K562 (cell line): Measurements from ENCODE around the gene TEX14. TPM values are rescaled to one million over a fixed set of nuclear protein-coding genes. Genes with fewer than 3 reads are reported as not detected.

ENCODE experiments used
- ATF1 ChIP-seq, 2 experiments: fragments of 450-650 bp in 1 of 2; IDR thresholded peaks; 2 replicates each; pipeline ENCODE4 v1.6.1; 2016; ENCODE audit warnings: missing compliant biosample characterization in 1 of 2, missing genetic modification characterization in 1 of 2
- HEY1 ChIP-seq: fragments of 250-450 bp; sonication (Bioruptor Pico); IDR thresholded peaks from 2 replicates; pipeline ENCODE4 v1.5.0; 2020; ENCODE audit warnings: mild to moderate bottlenecking, moderate library complexity, borderline replicate concordance
- LARP7 ChIP-seq: fragments of 450-650 bp; IDR thresholded peaks from 2 replicates; pipeline ENCODE4 v1.6.1; 2016
- MCM5 ChIP-seq: fragments of 450-650 bp; IDR thresholded peaks from 2 replicates; pipeline ENCODE4 v1.6.1; 2016; ENCODE audit warnings: low read depth
- NR2F6 ChIP-seq: fragments of 450-650 bp; formaldehyde crosslinking; IDR thresholded peaks from 2 replicates; pipeline ENCODE4 v1.4.0; 2020; ENCODE audit warnings: mild to moderate bottlenecking
- RBM22 ChIP-seq: fragments of 200-400 bp; formaldehyde crosslinking; IDR thresholded peaks from 2 replicates; pipeline ENCODE4 v1.6.1; 2018; ENCODE audit warnings: low read length, low read depth; ENCODE audit not compliant: poor library complexity, severe bottlenecking
- RREB1 ChIP-seq: fragments of 250-450 bp; sonication (Bioruptor Pico); IDR thresholded peaks from 2 replicates; pipeline ENCODE4 v1.4.0; 2020
- SIN3B ChIP-seq: fragments of 450-650 bp; IDR thresholded peaks from 2 replicates; pipeline ENCODE4 v1.6.1; 2017; ENCODE audit warnings: low read depth, mild to moderate bottlenecking, moderate library complexity
- XRCC3 ChIP-seq: fragments of 450-650 bp; IDR thresholded peaks from 2 replicates; pipeline ENCODE4 v1.6.1; 2017; ENCODE audit warnings: mild to moderate bottlenecking, moderate library complexity
- ZBTB26 ChIP-seq: fragments of 450-650 bp; formaldehyde crosslinking; IDR thresholded peaks from 2 replicates; pipeline ENCODE4 v1.4.0; 2022; ENCODE audit warnings: missing genetic modification characterization
- ZBTB33 ChIP-seq: sonication (generic); formaldehyde crosslinking; IDR thresholded peaks from 2 replicates; pipeline ENCODE4 v1.8.1; 2023; ENCODE audit warnings: mild to moderate bottlenecking, missing genetic modification reagents
- ZBTB5 ChIP-seq: fragments of 450-650 bp; IDR thresholded peaks from 2 replicates; pipeline ENCODE4 v1.6.1; 2017; ENCODE audit warnings: antibody characterized with exemption
- ZKSCAN3 ChIP-seq: fragments of 250-450 bp; sonication (Bioruptor Pico); IDR thresholded peaks from 2 replicates; pipeline ENCODE4 v1.4.0; 2020
- ZNF316 ChIP-seq: fragments of 450-650 bp; IDR thresholded peaks from 2 replicates; pipeline ENCODE4 v1.6.1; 2016
- polyA plus RNA-seq, 8 experiments: library from polyadenylated mRNA; depleted of rRNA in 4 of 8; stranded (reverse) in 5 of 8; unstranded in 3 of 8; fragments of >200 nt; fragmentation: Nextera tagmentation in 2 of 8; fragmentation: Illumina TruSeq in 1 of 8; extraction: Ambion mirVana in 2 of 8; extraction: Trizol in 1 of 8; gene quantifications; 2 replicates each; pipeline versions ENCODE4 v1.2.1 to v1.2.3, GENCODE V29; 2011 to 2014; ENCODE audit warnings: inconsistent platforms in 1 of 8, missing spikeins in 1 of 8
- total RNA-seq, 7 experiments: library from RNA; depleted of rRNA in 6 of 7; stranded (reverse); fragments of >200 nt in 6 of 7; fragmentation: Illumina TruSeq in 2 of 7; extraction: Trizol in 2 of 7; gene quantifications; 2 replicates each; pipeline versions ENCODE4 v1.2.1 to v1.2.3, GENCODE V29; 2011 to 2021; ENCODE audit warnings: low replicate concordance in 1 of 7
- TF ChIP-seq, protein P1 (sequence below): sonication (generic); IDR thresholded peaks from 2 replicates; pipeline ENCODE4 v1.6.1; 2016

Gene TEX14
- total and polyA plus RNA-seq, 9 of the 15 experiments (the other 6 are each of a cell fraction or from before 2014, with no cell fraction given): 0.05 to 0.12 (median 0.09) TPM; not detected in 1

DNA sequence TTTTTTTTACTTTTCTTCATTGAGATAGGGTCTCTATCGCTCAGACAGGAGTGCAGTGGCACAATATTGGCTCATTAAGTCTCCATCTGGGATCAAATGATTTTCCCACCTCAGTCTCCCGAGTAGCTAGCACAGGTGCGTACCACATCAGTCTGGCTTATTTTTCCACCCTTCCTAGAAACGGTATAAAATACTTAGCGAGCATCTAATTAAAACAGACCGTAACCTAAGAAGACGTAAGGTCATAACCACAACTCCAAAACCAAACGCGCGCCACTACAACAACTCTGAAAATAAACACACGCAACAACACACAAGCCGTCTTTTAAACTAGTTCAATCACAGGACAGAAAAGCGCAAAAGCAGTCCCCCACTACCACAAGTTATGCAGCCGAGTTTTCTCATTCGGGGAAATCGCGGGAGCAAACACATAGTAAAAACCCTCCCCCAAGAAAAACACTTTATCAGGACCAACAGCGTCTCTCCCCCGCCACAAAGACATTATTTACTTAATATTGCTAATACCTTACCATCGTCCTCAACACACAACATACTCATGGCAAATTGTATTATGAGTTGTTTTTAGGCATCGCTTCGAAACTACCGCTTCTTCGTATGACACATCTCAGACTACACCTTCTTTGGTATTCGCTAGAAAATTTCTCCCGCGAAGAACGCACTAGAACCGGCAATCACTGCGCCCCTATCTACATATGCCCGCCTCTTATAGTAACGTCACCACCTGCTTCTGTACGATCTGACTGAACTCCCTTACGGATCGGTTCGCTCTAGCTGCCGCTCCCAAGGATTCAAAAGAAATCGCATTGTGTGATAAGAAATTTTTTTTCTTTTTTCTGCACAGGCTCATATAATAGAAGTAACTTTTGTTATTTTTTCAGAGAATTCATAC lies 32.8 kb downstream of the TEX14 start (continued):
- TF ChIP-seq ATF1 (CRISPR knock-in tag; IDR thresholded peaks at IDR 0.05) (no peak; the same call in 1 of the 2 replicates), ATF1 (tag; IDR thresholded peaks at IDR 0.05) (peak; percentile 95), ZBTB26 (peak; percentile 100), SIN3B (0 out of 2 replicates have a peak, but pooled peaks have one; percentile 19), RBM22 (no peak), ZBTB5 (no peak), ZKSCAN3 (CRISPR knock-in tag) (no peak), XRCC3 (no peak), ZNF316 (peak; percentile 97), ZBTB33 (CRISPR knock-in tag) (0 out of 2 replicates have a peak, but pooled peaks have one; percentile 43), RREB1 (CRISPR knock-in tag) (peak; percentile 81), MCM5 (no peak), LARP7 (peak; percentile 70; the same call in 1 of the 2 replicates), HEY1 (peak; percentile 100), NR2F6 (CRISPR knock-in tag) (peak; percentile 100)
- TF ChIP-seq, protein P1, sequence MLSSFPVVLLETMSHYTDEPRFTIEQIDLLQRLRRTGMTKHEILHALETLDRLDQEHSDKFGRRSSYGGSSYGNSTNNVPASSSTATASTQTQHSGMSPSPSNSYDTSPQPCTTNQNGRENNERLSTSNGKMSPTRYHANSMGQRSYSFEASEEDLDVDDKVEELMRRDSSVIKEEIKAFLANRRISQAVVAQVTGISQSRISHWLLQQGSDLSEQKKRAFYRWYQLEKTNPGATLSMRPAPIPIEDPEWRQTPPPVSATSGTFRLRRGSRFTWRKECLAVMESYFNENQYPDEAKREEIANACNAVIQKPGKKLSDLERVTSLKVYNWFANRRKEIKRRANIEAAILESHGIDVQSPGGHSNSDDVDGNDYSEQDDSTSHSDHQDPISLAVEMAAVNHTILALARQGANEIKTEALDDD: peak; percentile 92
